Neural cell (in vitro differentiated cells): ENCODE results near the gene TCL1B.

Source experiments
- MXI1 ChIP-seq: fragments of 450-650 bp; conservative IDR thresholded peaks from 2 replicates; pipeline ENCODE4 v1.6.1; 2014; ENCODE audit warnings: antibody characterized with exemption, mild to moderate bottlenecking; ENCODE audit not compliant: poor library complexity, severe bottlenecking
- POLR2AphosphoS5 ChIP-seq: IDR thresholded peaks from 2 replicates; pipeline ENCODE4 v1.6.1; 2012
- RAD21 ChIP-seq: fragments of 450-650 bp; conservative IDR thresholded peaks from 2 replicates; pipeline ENCODE4 v1.6.1; 2014; ENCODE audit warnings: antibody characterized with exemption, mild to moderate bottlenecking, moderate library complexity
- REST ChIP-seq: IDR thresholded peaks from 2 replicates; pipeline ENCODE4 v1.6.1; 2012; ENCODE audit warnings: borderline replicate concordance
- SMC3 ChIP-seq: fragments of 450-650 bp; conservative IDR thresholded peaks from 2 replicates; pipeline ENCODE4 v1.6.1; 2014; ENCODE audit warnings: antibody characterized with exemption, mild to moderate bottlenecking, moderate library complexity; ENCODE audit not compliant: poor library complexity
- TF ChIP-seq, protein P1 (sequence below): fragments of 450-650 bp; IDR thresholded peaks from 2 replicates; pipeline ENCODE4 v1.5.1; 2014; ENCODE audit warnings: antibody characterized with exemption, mild to moderate bottlenecking, moderate library complexity; ENCODE audit not compliant: poor library complexity, severe bottlenecking

GRCh38 chr14:95655461-95655860 lies 30.8 kb upstream of the TCL1B start:
- TF ChIP-seq, protein P1, sequence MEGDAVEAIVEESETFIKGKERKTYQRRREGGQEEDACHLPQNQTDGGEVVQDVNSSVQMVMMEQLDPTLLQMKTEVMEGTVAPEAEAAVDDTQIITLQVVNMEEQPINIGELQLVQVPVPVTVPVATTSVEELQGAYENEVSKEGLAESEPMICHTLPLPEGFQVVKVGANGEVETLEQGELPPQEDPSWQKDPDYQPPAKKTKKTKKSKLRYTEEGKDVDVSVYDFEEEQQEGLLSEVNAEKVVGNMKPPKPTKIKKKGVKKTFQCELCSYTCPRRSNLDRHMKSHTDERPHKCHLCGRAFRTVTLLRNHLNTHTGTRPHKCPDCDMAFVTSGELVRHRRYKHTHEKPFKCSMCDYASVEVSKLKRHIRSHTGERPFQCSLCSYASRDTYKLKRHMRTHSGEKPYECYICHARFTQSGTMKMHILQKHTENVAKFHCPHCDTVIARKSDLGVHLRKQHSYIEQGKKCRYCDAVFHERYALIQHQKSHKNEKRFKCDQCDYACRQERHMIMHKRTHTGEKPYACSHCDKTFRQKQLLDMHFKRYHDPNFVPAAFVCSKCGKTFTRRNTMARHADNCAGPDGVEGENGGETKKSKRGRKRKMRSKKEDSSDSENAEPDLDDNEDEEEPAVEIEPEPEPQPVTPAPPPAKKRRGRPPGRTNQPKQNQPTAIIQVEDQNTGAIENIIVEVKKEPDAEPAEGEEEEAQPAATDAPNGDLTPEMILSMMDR: no peak
- TF ChIP-seq MXI1: no peak
- TF ChIP-seq SMC3: no peak
- no peak for TF ChIP-seq POLR2AphosphoS5
- no peak for TF ChIP-seq REST
- TF ChIP-seq RAD21: no peak
